Activated naive CD4-positive, alpha-beta T cell treated with anti-CD3 and anti-CD28 coated beads, Interleukin-2, amount 50 U/mL, for 16 hours (primary cell): Measurements from ENCODE around the gene ANKRD11.

Experiments
- DNase-seq: peaks from one replicate; pipeline ENCODE4 v3.0.0-alpha.2; 2020

The ANKRD11 gene

DNA sequence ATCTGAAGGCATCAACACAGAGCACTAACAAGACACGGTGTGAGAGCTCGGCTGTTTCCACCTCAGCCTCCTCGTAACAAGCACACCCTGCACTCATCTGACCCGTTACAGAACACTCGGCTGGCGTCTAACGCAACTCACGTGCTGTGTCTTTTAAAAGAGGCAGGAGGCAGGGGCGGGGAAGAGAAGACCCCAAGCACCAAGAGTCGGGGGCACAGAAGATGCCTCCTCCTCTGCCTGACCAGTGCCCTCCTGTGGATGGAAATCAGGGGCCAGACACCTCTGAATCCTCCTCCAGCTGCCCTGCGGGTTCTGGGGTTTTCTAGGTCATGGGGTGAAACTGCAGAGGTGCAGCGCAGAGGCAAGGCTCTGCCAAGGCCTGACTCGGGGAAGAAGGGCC lies 198.6 kb downstream of the ANKRD11 start:
- DNase-seq = no peak

DNA sequence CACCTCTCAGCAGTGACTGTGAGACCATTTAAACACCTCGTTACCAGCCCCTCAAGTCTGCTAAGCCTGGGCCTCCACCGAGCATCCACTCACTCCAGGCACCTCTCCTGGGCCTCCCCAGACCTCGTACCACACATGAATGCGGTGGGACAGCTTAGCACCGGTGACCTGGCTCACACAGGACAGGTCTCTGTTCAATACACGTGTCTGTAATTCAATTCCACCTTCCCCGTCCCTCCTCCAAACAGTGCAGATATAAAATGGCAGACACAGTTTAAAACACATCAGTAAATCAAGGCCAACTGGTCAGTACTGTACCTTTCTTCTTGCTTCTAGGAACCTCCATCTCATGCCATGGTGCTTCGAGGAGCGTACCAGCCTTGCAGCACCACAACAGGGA lies 199.0 kb downstream of the ANKRD11 start:
- no peak for DNase-seq

DNA sequence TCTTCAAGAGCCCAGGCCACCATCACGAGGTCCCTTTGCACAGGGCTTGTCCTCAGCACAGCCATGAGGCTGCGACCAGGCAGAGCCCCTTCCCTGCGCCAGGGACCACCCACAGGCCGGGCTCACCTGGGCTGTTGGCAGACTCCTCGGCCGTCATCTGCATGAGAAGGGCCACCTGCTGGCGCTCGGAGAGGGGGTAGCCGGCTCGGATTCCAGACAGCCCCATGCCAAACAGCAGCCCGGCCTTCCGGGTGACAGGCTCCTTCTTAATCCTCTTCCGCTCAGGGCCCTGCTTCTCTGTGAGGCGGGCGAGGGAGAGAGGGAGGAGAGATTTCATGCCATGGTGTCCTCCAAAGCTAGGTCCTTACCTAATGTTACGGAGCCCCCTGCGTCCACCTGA lies 199.5 kb downstream of the ANKRD11 start:
- no peak for DNase-seq

GRCh38 chr16:89290472-89290871 lies 199.9 kb downstream of the ANKRD11 start:
- DNase-seq = no peak

- peak; percentile 72 for DNase-seq
Observed at GRCh38 chr16:89289428-89290395, 200.6 kb downstream of the ANKRD11 start.

DNA sequence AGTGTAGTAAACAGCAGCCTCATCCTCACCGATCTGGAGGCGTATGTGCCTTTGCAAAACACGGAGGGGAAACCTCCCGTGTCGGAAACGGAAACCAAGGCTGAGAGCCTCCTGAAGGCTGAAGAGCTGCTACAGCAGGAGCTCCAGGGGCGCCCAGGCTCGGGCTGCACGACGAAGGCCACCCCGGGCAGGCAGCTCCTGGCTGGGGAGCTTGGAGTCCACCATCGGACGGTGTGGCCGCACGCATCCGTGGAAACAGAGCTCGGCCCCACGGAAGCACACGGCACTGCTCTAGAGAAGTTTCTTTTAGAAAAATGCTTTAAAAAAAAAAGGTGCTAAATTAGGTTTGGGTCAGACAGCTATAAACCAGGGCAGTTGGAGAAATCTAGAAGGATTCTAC lies 201.4 kb downstream of the ANKRD11 start:
- no peak for DNase-seq

DNA sequence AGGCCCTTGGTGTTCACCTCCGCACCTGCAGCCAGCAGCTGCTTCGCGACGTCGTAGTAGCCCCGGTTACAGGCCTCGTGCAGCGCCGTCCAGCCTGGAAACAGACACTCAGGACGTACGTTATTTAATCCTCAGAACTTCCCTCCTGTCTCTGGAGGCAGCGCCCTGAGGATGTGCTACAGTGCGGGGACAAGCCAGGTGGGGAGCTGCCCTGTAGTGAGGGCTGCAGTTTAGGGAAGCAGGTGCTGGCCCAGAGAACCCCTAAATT lies 201.8 kb downstream of the ANKRD11 start:
- no peak for DNase-seq

GRCh38 chr16:89287777-89288576 lies 202.4 kb downstream of the ANKRD11 start:
- DNase-seq = no peak

GRCh38 chr16:89286096-89286495 lies 204.3 kb downstream of the ANKRD11 start:
- no peak for DNase-seq

DNA sequence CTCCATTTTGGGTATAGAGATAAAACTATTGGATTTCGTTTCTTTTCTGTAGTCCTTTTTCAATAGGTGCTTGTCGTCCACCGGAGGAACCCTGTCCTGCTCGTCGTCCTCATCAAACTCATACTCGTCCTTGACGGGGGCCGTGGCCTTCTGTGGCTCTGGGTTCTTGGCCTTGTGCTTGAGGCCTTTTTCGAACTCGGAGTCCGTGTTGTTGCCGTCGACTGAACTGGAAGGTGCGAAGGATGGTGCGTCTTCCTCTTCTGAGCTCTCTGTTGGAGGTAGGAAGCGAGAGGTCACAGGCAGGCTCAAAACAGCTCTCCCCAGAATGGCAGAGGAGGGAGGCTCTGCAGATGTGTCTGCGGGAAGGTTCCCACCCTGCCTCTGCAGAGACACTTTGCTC lies 205.0 kb downstream of the ANKRD11 start:
- DNase-seq = no peak

DNA sequence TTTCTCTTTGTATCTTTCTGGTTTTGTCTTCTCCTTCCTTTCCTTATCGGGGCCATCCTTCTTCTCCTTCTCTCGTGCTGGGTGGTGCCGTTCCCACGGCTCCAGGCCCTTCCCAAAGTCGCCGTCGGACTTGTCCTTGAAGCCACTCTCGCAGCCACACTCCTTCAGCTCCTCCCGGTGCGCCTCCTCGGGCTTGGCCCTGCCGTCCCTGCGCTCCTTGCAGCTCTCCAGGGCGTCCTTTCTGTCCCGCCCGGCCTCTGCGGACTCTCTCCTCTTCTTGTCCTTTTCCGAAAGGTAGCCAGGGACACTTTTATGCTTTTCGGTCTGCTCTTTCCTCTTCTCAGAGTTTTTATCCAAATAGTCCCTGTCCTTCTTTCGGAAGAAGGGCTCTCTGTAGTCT lies 206.9 kb downstream of the ANKRD11 start:
- no peak for DNase-seq

DNA sequence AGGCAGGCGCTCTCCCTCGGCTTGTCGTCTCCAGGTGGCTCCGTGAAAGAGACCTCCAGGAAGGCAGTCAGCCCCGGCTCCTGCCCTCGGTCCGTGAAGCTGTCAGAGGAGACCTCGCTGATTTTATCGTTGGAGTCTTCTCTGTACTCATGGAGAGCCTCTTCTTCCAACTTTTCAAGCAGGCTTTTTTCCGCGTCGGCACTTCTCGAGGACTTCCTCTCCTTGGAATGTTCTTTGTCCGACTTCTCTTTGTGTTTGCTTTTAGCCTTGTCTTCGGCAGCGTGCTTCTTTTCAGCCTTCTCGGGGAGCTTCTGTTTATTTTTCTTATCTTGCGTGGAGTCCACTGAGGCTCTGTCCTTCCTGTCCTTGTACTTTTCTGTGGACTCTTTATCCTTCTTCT lies 207.8 kb downstream of the ANKRD11 start:
- DNase-seq = no peak

GRCh38 chr16:89281829-89282228 lies 208.5 kb downstream of the ANKRD11 start:
- no peak for DNase-seq

GRCh38 chr16:89281189-89281577 lies 209.2 kb downstream of the ANKRD11 start:
- no peak for DNase-seq

DNA sequence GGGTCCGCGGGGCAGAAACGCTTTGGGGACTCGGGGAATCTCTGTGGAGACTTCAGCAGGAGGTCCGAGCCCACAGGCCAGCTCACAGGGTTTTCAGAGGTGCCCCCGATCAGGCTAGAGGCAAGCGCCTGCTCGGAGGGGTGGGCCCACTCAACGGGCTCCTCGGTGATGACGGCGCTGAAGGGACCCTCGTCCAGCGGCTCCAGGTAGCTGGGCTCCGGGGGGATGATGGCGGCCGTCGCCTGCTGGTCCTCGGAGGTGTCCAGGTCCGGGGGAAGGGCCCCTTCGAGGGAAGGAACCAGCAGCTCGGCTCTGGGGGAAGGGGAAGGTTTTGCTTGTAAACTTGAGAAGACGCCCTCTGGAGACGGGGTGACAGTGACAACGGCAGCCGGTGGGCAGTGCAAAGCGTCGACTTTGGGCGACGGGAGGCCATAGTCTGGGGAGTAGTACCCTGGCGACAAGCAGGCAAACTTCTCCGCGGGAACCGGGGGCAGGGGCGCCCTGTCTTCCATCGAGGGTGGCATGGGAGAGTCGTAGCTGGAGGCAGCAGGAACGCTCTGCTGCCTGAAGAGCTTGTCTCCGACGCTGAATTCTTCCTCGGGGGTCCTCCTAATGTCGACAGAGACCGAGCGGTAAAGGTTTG lies 209.7 kb downstream of the ANKRD11 start:
- DNase-seq = no peak

GRCh38 chr16:89279666-89280481 lies 210.5 kb downstream of the ANKRD11 start:
- DNase-seq = no peak

- no peak for DNase-seq
Observed at GRCh38 chr16:89278441-89279240, 211.7 kb downstream of the ANKRD11 start.

DNA sequence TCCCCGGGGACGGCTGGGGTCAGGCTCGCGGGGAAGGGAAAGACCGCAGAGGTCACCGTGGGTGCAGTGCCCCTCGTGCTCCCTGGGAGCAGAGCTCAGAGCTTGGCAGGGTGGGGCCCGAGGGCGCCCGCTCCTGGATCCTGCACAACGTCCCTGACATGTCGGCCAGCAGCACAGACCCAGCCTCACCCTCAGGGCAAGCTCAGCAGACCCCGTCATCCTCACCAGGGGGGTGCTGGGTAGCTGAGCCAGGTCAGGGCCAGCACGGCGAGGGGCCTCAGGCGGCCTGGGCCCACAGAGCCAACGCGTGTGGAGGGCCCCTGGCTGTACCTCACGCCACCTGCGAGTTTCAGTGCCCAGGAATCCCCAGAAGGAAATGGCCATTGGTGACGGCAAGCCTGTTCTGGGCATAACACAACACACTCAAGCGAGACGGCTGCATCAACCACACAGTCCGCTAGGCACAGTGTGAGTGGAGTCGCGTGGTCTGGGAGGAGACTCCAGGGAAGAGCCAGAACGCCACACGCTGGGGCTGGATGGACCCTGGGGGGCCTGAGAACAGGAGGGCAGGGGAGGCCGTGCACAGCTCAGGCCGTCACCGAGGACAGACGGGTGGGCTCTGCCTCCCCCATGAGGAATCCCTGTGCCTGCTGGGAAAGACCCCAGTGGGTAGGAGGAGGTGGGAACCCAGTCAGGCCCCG lies 212.6 kb downstream of the ANKRD11 start:
- no peak for DNase-seq

DNA sequence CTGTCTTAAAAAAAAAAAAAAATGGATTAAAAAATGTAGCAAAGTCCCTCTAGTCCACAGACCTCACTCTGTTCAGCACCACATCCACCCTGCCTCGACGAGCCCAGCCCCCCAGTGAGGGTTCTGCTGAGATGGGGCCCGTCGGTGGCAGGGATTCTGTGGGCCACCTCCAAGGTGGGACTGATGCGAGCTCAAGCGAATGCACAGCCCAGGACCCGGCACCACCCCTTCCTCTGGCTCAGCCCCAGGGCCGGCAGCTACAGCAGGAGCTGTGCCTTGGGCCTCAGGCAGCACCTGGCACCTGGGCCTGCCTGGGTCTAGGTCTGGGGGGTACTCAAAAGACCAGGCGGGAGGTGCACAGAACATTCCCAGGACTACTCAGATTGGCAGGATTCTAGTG lies 213.3 kb downstream of the ANKRD11 start:
- no peak for DNase-seq

GRCh38 chr16:89275837-89276720 lies 214.3 kb downstream of the ANKRD11 start:
- DNase-seq = no peak

DNA sequence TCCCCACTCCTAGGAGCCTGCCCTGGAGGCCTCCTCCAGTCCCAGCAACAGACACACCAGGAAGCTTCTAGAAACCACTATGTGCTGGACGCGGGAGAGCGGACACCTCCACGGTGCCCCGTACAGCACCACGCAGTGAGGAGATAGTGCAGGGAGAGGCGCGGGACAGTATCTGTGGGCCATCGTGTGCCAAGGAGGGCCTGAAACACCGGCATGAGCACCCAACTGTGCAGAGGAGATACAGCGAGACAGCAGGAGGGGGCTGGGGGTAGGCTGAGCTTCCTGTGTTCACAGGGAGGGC lies 215.1 kb downstream of the ANKRD11 start:
- DNase-seq = no peak
